DMS153 (cell line): ENCODE data around the gene DYNC1LI1.

Experiments
- DNase-seq: peaks from one replicate; lab custom pipeline; 2025; lab: John Stamatoyannopoulos, UW

The DYNC1LI1 gene

GRCh38 chr3:32570421-32571191 is at the start of gene DYNC1LI1:
DYNC1LI1 (minus strand) TSS chr3:32570858; CDS start chr3:32570770, 88 bp downstream.
- peak; percentile 46 for DNase-seq

DNA sequence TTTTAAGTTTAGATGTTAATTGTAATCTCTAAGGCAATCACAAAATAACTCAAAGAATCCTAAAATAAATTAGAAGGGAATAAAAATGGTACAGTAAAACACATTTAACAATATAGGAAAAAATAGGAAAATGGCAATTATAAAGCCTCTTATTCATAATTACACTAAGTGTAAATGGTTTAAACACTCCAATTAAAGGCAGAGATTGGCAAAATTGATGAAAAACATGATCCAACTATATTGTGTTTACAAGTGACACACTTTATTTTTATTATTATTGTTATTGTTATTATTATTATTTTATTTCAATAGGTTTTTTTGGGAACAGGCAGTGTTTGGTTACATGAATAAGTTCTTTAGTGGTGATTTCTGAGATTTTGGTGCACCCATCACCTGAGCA is 48.7 kb upstream of the DYNC1LI1 start:
- no peak for DNase-seq

DNA sequence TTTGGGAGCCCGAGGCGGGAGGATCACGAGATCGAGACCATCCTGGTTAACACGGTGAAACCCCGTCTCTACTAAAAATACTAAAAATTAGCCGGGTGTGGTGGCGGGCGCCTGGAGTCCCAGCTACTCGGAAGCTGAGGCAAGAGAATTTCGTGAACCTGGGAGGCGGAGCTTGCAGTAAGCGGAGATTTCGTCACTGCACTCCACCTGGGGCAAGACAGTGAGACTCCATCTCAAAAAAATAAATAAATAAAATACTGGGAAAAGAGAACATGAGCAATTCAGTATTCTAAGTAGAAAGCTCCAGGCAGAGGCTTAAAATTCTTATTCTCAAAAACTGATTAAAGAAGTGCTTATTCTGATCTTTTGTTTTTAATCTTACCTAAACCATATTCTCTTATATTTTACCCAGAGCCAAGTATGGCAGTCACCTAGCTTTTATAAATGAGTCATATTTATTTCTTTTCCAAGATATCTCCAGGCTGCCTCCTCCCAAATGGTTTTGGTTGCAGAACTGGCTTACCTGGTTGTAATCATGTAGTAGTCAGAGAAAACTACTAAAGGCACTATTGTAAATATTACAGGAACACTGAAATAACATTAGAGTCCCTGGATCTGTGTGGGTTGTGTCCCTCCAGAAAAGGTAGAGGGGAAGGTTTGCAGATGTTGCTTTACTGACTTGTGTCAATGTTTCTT is 45.8 kb upstream of the DYNC1LI1 start:
- DNase-seq, result no peak

- no peak for DNase-seq
These were observed 44.3 kb upstream of the DYNC1LI1 start for GRCh38 chr3:32614956-32615355.

- DNase-seq, result no peak
These were observed 42.5 kb upstream of the DYNC1LI1 start for GRCh38 chr3:32613183-32613582.

- no peak for DNase-seq
These were observed 41.9 kb upstream of the DYNC1LI1 start for GRCh38 chr3:32612547-32612946.

DNA sequence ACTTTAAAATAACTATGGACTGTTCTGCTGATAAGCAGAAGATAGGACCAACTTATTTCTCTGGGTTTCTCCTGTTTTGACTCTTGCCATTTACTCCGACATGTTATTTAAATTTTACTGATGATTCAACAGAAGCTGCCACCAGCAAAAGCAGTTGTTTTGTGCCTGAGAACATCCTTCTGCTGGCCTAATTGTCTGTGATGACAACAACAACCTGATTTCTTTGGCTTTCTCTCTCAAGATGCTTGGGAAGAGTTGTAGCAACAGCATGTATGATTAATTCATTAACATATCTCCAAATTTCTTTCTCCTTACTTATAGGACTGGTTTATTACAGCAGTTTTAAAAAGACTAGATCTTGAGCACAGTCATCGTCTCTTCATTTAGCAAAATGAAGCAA is 36.9 kb upstream of the DYNC1LI1 start:
- DNase-seq, result no peak

DNA sequence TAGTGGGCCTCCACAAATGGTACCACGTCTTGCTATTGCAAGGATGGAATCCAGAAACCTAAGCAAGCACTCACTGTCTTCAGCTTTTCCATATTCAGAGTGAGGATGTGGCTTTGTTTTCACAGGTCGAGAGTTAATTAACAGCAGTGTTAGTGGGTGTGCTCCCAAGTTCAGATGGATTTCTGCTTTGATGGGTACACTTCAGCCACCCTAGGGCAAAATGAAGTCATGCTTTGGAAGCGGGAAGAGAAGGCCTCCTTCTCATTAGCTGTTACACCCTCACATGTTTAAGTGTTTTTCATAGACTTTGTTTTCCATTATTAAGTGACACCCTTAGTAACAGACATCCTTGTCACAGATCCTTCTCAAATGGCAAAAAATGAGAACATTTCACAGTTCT is 36.3 kb upstream of the DYNC1LI1 start:
- DNase-seq, result no peak

- DNase-seq, result no peak
These were observed 35.6 kb upstream of the DYNC1LI1 start for GRCh38 chr3:32606277-32606676.

- DNase-seq, result no peak
These were observed 32.4 kb upstream of the DYNC1LI1 start for GRCh38 chr3:32603064-32603463.

DNA sequence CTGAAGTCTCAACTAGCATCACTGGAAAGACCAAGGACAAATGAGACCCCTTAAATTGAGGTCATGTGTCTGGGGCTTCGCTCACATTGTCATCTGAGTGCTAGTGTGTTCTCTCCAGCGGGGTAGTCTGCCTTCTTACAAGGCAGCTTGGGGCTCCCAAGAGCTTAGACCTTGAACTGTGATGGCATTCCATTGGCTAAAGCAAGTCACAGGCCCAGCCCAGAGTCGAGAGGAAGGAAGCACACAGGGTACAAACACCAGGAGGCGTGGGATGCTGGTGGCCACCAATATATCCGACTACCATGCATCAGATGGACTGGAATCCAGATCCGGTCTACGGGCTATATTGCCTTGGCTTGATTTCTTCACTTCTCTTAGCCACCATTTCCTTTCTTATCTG is 31.5 kb upstream of the DYNC1LI1 start:
- DNase-seq, result no peak

GRCh38 chr3:32601722-32602121 is 31.1 kb upstream of the DYNC1LI1 start:
- no peak for DNase-seq

GRCh38 chr3:32597656-32598055 is 27.0 kb upstream of the DYNC1LI1 start:
- DNase-seq, result no peak

GRCh38 chr3:32596909-32597369 is 26.3 kb upstream of the DYNC1LI1 start:
- DNase-seq, result no peak

DNA sequence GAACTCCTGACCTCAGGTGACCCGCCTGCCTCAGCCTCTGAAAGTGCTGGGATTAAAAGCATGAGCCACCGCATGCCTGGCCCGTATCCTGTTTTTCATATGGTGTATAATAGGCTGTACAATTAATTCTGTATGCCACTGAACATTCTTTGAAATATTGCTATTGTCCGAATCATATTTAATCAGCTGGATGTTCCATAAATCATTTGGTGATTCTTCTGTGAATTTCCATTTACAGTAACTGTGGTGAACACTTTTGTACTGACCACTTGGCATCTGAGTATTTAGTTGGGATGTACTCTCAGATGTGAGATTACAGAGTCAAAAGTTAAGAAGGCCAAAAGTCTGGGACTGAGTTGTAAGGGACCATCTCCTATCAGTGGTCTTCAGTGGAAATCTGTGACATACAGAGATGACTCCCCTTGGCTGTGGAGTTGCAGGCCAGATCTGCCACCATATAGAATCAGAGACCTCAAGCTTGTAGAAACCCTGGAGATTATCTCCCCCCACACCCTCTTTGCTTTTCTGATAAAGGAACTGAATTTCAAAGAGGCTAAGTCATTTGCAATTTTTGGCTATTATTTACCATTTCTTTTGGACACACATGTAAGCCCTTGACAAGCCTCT is 25.7 kb upstream of the DYNC1LI1 start:
- no peak for DNase-seq

GRCh38 chr3:32595323-32595722 is 24.7 kb upstream of the DYNC1LI1 start:
- no peak for DNase-seq

GRCh38 chr3:32593903-32594525 is 23.4 kb upstream of the DYNC1LI1 start:
- no peak for DNase-seq

DNA sequence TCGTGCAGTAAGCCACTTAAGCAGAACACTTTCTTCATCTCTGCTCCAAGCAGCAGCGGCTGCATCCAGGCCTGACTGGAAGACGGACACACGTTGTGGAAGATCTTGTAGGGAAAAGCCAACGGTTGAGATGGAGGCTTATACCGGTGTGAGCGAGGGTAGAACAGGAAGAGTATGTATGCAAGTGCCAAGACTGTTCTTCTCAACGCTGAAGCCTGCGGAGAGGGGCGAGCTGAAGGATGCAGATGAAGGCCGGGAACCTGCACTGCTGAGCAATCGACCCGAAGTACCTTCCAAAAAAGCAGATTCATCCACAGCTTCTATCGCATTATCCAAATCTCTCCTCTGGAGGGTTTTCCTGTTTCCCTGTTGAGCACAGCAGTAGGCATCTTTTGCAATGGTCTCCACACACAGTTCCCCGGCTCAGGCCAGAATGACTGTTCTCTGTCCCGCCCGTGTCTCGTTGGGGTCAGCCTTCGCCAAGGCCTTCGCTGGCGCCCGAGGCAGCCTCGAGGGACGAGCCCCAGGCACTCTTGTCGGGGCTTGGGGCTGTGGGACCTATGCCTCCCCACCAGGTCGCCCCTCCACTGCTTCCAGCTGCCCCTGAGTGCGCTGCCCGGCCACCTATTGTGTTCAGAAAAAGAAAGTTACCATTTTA is 22.2 kb upstream of the DYNC1LI1 start:
- no peak for DNase-seq

DNA sequence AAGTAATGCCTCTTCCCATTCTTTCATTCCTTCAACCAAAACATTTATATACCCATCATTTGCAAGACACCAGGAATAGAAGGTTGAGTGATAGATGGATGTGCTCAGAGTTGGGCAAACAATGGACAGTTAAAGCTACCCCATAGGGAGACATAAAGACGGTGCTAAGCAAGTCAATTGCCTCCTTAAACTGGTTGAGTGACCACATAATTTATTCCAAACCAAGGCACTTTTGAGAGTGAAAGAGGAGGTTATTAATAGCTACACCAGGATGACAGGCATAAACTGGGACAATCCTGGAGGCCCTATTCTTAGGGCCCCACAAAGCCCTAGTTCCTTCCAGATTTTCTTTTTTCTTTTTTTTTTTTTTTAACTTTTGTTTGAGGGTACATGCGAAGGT is 21.4 kb upstream of the DYNC1LI1 start:
- no peak for DNase-seq

- no peak for DNase-seq
These were observed 20.5 kb upstream of the DYNC1LI1 start for GRCh38 chr3:32591186-32591585.

- no peak for DNase-seq
These were observed 15.7 kb upstream of the DYNC1LI1 start for GRCh38 chr3:32586356-32586755.

DNA sequence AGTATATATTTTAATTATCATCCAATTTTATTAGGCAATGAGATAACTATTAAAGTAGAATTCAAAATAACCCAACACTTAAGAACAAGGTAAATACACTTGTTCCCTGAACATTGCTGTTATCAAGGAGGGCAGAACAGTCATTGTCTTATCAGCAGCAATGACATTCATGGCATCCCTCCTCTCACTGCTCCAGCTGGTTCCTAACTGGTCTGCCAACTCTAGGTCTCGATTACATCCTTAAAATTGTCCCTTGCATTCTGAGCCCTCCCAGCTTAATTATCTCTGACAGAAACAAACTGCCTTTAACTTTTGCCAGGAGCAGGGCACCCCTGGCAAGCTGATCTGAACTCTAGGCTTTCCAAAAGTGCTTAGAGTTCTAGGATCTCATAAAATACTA is 14.0 kb upstream of the DYNC1LI1 start:
- no peak for DNase-seq
